ENCODE measurements around the gene RAPH1. TPM values are rescaled to one million over a fixed set of nuclear protein-coding genes. Genes with fewer than 3 reads are reported as not detected.

Gene RAPH1
- total RNA-seq, 1 donor from 2014 or later = 25.7 TPM

GRCh38 chr2:203572316-203572715 lies 37.2 kb upstream of the RAPH1 start:
- Mint-ChIP-seq H3K4me3 (no peak overlapping the region), H3K9me3 (no peaks in the 10 kb centered on the region), H3K36me3 (ENCODE audit: low read depth) (no peaks in the 10 kb centered on the region), H3K27ac (ENCODE audit: unreplicated experiment) (no peak overlapping the region), H3K4me1 (no peaks in the 10 kb centered on the region), H3K27me3 (ENCODE audit: low read depth) (peaks cover 2% of the 10 kb centered on the region)
- TF ChIP-seq CTCF (conservative IDR thresholded peaks at IDR 0.05) = no peak
- no peak for DNase-seq (ENCODE audit: low read depth, low spot score)

GRCh38 chr2:203569677-203570316 lies 34.7 kb upstream of the RAPH1 start:
- peaks cover 2% of the 10 kb centered on the region for H3K27me3 Mint-ChIP-seq (ENCODE audit: low read depth)
- H3K9me3 Mint-ChIP-seq = no peaks in the 10 kb centered on the region
- no peak for DNase-seq (ENCODE audit: low read depth, low spot score)
- no peaks in the 10 kb centered on the region for H3K4me1 Mint-ChIP-seq
- H3K4me3 Mint-ChIP-seq = no peak overlapping the region
- no peak overlapping the region for H3K27ac Mint-ChIP-seq (ENCODE audit: unreplicated experiment)
- H3K36me3 Mint-ChIP-seq (ENCODE audit: low read depth) = no peaks in the 10 kb centered on the region
- TF ChIP-seq CTCF (conservative IDR thresholded peaks at IDR 0.05) = no peak

- Mint-ChIP-seq H3K4me1 (no peaks in the 10 kb centered on the region), H3K9me3 (no peaks in the 10 kb centered on the region), H3K4me3 (no peak overlapping the region), H3K27ac (ENCODE audit: unreplicated experiment) (no peak overlapping the region), H3K36me3 (ENCODE audit: low read depth) (no peaks in the 10 kb centered on the region), H3K27me3 (ENCODE audit: low read depth) (peaks cover 2% of the 10 kb centered on the region)
- no peak for DNase-seq (ENCODE audit: low read depth, low spot score)
- no peak for TF ChIP-seq CTCF (conservative IDR thresholded peaks at IDR 0.05)
Observed at GRCh38 chr2:203567691-203568090, 32.6 kb upstream of the RAPH1 start.

GRCh38 chr2:203566161-203566560 lies 31.1 kb upstream of the RAPH1 start:
- Mint-ChIP-seq H3K36me3 (ENCODE audit: low read depth) (no peaks in the 10 kb centered on the region), H3K4me3 (no peak overlapping the region), H3K27me3 (ENCODE audit: low read depth) (peaks cover 2% of the 10 kb centered on the region), H3K27ac (ENCODE audit: unreplicated experiment) (no peak overlapping the region), H3K4me1 (no peaks in the 10 kb centered on the region), H3K9me3 (no peaks in the 10 kb centered on the region)
- TF ChIP-seq CTCF (conservative IDR thresholded peaks at IDR 0.05) = no peak
- DNase-seq (ENCODE audit: low read depth, low spot score) = no peak

GRCh38 chr2:203565076-203565475 lies 30.0 kb upstream of the RAPH1 start:
- no peak for TF ChIP-seq CTCF (conservative IDR thresholded peaks at IDR 0.05)
- Mint-ChIP-seq H3K27ac (ENCODE audit: unreplicated experiment) (no peak overlapping the region), H3K4me3 (no peak overlapping the region), H3K9me3 (no peaks in the 10 kb centered on the region), H3K36me3 (ENCODE audit: low read depth) (no peaks in the 10 kb centered on the region), H3K4me1 (no peaks in the 10 kb centered on the region), H3K27me3 (ENCODE audit: low read depth) (no peaks in the 10 kb centered on the region)
- no peak for DNase-seq (ENCODE audit: low read depth, low spot score)
